Fibroblast of mammary gland (primary cell): Measurements from ENCODE around the gene MECP2.

Experiments used
- DNase-seq: peaks from one replicate; pipeline ENCODE4 v3.0.0-alpha.2; 2010; ENCODE audit warnings: low read depth
- H3K4me3 ChIP-seq: 2 replicates; pipeline ENCODE4 v1.5.1; 2011; ENCODE audit warnings: low read depth, mild to moderate bottlenecking, low read length, moderate library complexity; ENCODE audit not compliant: control insufficient read depth
- CTCF ChIP-seq: conservative IDR thresholded peaks from 2 replicates; pipeline ENCODE4 v1.5.1; 2011; ENCODE audit warnings: low read depth, low read length, inconsistent platforms; ENCODE audit not compliant: control insufficient read depth, insufficient read depth

MECP2 gene

DNA sequence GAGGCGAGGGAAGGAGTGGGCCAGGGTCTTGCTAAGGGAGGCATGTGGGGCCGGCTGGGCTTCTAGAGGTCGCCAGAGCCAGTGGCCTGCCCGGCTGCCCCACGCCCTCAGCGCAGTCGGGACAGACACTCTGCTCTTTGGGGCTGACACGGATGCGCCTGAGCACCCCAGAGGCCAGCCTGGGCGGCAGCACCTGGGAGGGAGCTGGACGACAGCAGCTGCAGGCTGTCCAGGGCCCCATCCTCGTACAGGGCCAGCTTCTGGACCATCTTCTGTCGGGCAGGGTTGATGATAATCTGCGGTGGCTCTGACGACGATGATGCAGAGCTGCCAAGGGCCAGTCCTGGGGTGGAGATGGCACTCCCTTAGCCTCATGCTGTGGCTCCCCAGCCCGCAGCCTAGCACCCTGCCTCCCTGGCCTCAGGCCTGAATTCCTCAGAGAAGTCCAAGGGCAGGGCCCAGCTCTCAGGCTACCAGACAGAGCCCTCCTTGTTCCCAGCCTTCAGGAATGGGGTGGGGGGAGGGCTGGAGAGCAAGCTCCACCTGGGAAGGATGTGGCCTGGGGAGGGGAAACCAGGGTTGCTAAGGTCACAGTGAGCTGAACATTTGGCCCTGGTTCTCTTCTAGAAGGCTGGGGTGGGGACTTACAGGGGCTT, 85.1 kb downstream of the MECP2 start:
- H3K4me3 ChIP-seq: no peak overlapping the region
- DNase-seq: no peak
- TF ChIP-seq CTCF: no peak

DNA sequence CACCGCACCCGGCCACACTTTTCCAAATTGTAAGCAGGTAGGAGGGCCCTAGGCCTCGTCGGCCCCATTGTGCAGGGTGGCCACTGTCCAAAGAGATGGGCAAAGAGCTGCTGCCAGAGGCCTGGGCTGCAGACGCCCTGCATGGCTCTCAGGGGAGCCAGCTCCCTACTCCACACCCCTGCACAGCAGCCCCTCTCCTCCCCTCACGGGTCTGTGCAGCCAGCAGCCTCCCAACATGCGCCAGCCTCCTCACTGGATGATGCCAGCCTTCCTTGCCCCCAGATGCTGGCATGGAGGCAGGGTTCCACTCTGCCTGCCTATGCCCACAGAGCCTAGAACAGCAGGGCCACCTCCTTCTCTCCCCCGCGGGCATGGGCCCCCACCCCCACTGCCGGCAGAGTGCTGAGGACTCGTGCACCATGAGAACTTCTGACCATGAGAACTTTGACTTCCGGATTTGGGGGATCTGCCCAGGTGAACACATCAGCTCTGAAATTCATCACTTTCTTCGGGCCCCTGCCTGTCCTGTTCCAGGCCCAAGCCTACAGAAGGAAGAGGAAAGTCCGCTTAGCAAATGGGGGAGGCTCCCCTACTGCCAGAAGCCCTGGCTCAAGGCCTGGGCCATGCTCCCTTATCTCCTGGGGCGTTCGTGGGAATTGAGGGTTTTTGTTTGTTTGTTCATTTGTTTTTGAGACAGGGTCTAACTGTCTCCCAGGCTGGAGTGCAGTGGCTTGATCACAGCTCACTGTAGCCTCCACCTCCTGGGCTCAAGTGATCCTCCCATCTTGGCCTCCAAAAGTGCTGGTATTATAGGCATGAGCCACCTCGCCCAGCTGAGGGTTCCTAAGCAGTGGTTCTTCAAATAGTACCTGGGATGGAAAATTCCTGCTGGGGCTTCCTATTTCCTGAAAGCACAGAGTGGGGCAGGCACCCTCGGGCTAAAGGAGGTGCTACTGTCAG, 85.9 kb downstream of the MECP2 start:
- DNase-seq: no peak
- TF ChIP-seq CTCF: no peak
- H3K4me3 ChIP-seq: no peak overlapping the region

DNA sequence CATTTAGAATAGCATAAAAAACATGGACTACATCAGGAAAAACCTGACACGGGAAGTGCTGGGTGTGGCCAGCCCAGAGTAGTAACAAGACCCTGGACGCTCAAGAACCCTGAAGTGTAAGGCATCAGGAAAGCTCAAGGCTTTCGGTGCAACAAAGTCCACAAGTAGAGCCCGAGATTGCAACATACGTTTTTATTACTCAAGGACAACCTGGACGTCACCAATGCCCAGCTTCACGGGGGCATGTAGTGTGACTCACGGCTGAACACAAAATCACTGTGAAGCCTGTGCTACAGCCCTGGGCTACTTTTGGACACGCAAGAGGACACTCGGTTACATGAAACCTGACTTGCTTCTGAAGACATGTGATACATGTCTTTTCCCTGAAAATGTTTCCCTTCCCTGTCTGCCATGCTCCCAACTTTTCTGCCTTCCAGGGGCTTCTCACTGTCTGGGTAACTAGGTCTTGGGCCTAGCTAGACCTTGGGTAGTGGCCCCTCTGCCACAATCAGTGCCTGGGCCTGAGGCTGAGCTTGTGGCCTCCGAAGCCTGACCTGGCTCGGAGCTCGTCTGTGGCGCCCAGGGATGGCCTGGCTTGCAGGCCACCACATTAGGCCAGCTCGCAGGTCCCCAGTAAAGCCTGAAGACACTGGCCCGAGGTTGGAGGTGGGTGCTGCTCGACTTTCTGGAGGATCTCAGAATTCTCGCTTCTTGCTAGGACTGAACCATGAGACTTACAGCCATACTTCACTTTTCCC, 87.0 kb downstream of the MECP2 start:
- no peak overlapping the region for H3K4me3 ChIP-seq
- no peak for TF ChIP-seq CTCF
- DNase-seq: peak; percentile 60

GRCh38 chrX:154008521-154008920, 89.0 kb downstream of the MECP2 start:
- TF ChIP-seq CTCF: no peak
- no peak for DNase-seq
- no peak overlapping the region for H3K4me3 ChIP-seq

DNA sequence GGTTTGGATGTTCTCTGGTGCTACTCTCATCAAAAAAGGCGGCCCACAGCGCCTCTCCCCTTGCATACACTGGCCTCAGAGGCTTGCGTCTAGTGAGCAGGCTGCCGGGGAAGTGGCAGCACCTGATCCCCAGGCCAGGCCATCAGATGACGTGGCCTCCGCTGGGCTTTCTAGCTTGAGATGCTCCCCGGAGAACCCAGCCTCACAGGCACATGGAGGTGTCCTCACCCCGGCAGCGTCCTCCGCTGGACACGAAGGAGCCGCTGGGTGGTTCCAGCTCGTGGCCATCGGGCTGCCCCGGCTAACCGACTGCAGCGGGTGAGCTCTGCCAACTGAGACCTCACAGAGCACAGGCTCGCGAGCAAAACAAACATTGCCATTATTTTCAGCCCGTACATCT, 90.6 kb downstream of the MECP2 start:
- no peak for TF ChIP-seq CTCF
- no peak overlapping the region for H3K4me3 ChIP-seq
- no peak for DNase-seq

DNA sequence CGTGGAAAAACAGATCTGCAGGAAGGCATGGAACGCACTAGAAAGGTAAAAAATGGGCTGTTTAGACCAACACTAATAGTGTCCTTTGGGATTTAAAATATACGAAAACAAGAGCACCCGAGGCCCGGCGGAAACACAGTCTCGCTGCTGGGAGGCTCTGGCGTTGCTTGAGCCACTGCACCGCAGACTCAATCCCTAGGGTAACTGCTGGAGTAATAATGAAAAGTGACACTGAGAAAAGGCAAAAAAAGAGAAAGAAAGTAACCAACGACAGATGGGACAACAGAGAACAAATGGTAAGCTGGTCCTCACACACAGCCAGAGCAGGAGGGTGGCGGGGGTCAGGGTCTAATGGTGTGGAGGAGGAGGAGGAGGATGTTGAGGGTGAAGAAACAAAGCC, 93.2 kb downstream of the MECP2 start:
- no peak for DNase-seq
- no peak for TF ChIP-seq CTCF
- H3K4me3 ChIP-seq: no peak overlapping the region
